ENCODE data around the gene TUT4. TPM values are rescaled to one million over a fixed set of nuclear protein-coding genes. Genes with fewer than 3 reads are reported as not detected.
"Not testable (repeated sequence)": the region's sequence is repeated elsewhere in the genome, so short reads cannot be mapped to it uniquely, and the experiment has no call there.

The TUT4 gene
- total RNA-seq, 1 donor from 2014 or later: 32.1 TPM

GRCh38 chr1:52579415-52579814 lies 26.5 kb upstream of the TUT4 start:
- H3K36me3 ChIP-seq (ENCODE audit: control insufficient read depth, insufficient read depth, low read length): no peaks in the 10 kb centered on the region
- H3K27me3 ChIP-seq (ENCODE audit: control insufficient read depth, insufficient read depth, low read length): no peaks in the 10 kb centered on the region

GRCh38 chr1:52578066-52578465 lies 25.2 kb upstream of the TUT4 start:
- not testable (repeated sequence) for H3K36me3 ChIP-seq (ENCODE audit: control insufficient read depth, insufficient read depth, low read length); H3K27me3 ChIP-seq (ENCODE audit: control insufficient read depth, insufficient read depth, low read length); H3K4me3 ChIP-seq (ENCODE audit: low read depth, low read length); DNase-seq (ENCODE audit: low read depth)

More at GRCh38 chr1:52579415-52579814, 26.5 kb upstream of the TUT4 start:
- H3K4me3 ChIP-seq (ENCODE audit: low read depth, low read length): no peak overlapping the region
- no peak for TF ChIP-seq CTCF (IDR thresholded peaks at IDR 0.05; ENCODE audit: insufficient read depth, low read length, poor library complexity, severe bottlenecking)
- no peak for DNase-seq (ENCODE audit: low read depth)

- DNase-seq (ENCODE audit: low read depth): no peak
- H3K27me3 ChIP-seq (ENCODE audit: control insufficient read depth, insufficient read depth, low read length): no peaks in the 10 kb centered on the region
- no peaks in the 10 kb centered on the region for H3K36me3 ChIP-seq (ENCODE audit: control insufficient read depth, insufficient read depth, low read length)
- TF ChIP-seq CTCF (IDR thresholded peaks at IDR 0.05; ENCODE audit: insufficient read depth, low read length, poor library complexity, severe bottlenecking): no peak
- no peak overlapping the region for H3K4me3 ChIP-seq (ENCODE audit: low read depth, low read length)
Measured at GRCh38 chr1:52576074-52576473, 23.2 kb upstream of the TUT4 start.

GRCh38 chr1:52574594-52574993 lies 21.7 kb upstream of the TUT4 start:
- H3K36me3 ChIP-seq (ENCODE audit: control insufficient read depth, insufficient read depth, low read length): no peaks in the 10 kb centered on the region
- DNase-seq (ENCODE audit: low read depth): no peak
- TF ChIP-seq CTCF (IDR thresholded peaks at IDR 0.05; ENCODE audit: insufficient read depth, low read length, poor library complexity, severe bottlenecking): no peak
- H3K4me3 ChIP-seq (ENCODE audit: low read depth, low read length): no peak overlapping the region
- H3K27me3 ChIP-seq (ENCODE audit: control insufficient read depth, insufficient read depth, low read length): no peaks in the 10 kb centered on the region

GRCh38 chr1:52572387-52572786 lies 19.5 kb upstream of the TUT4 start:
- no peak for DNase-seq (ENCODE audit: low read depth)
- H3K4me3 ChIP-seq (ENCODE audit: low read depth, low read length): no peak overlapping the region
- H3K36me3 ChIP-seq (ENCODE audit: control insufficient read depth, insufficient read depth, low read length): no peaks in the 10 kb centered on the region
- TF ChIP-seq CTCF (IDR thresholded peaks at IDR 0.05; ENCODE audit: insufficient read depth, low read length, poor library complexity, severe bottlenecking): no peak
- H3K27me3 ChIP-seq (ENCODE audit: control insufficient read depth, insufficient read depth, low read length): no peaks in the 10 kb centered on the region

GRCh38 chr1:52571783-52572182 lies 18.9 kb upstream of the TUT4 start:
- H3K36me3 ChIP-seq (ENCODE audit: control insufficient read depth, insufficient read depth, low read length): no peaks in the 10 kb centered on the region
- no peak for TF ChIP-seq CTCF (IDR thresholded peaks at IDR 0.05; ENCODE audit: insufficient read depth, low read length, poor library complexity, severe bottlenecking)
- H3K4me3 ChIP-seq (ENCODE audit: low read depth, low read length): no peak overlapping the region
- H3K27me3 ChIP-seq (ENCODE audit: control insufficient read depth, insufficient read depth, low read length): no peaks in the 10 kb centered on the region
- no peak for DNase-seq (ENCODE audit: low read depth)

All from kidney epithelial cell (primary cell).